Tibial nerve (tissue), 4 donors: ENCODE data around the gene PCDHB7.
A peak's percentile ranks its signal among the peaks of the same experiment; 100 is the strongest.

Experiments
- EP300 ChIP-seq, 2 donors: sonication (generic); formaldehyde crosslinking; IDR thresholded peaks; one replicate each; pipeline ENCODE4 v1.6.1; 2017; ENCODE audit warnings: antibody characterized with exemption in 2 of 2, mild to moderate bottlenecking in 1 of 2
- POLR2A ChIP-seq, 2 donors: fragments of 450-650 bp; IDR thresholded peaks; one replicate each; pipeline ENCODE4 v1.6.1; 2017; ENCODE audit warnings: antibody characterized with exemption in 2 of 2, mild to moderate bottlenecking in 2 of 2, moderate library complexity in 2 of 2
- TF ChIP-seq, protein P1 (sequence below), 5 experiments: fragments of 200-600 bp in 3 of 5; fragments of 450-650 bp in 2 of 5; sonication (generic) in 3 of 5; IDR thresholded peaks; one replicate each; pipeline ENCODE4 v1.5.1; 2016 to 2019; ENCODE audit warnings: antibody characterized with exemption in 5 of 5, mild to moderate bottlenecking in 3 of 5, moderate library complexity in 2 of 5

GRCh38 chr5:141208478-141208877, 36.0 kb downstream of the PCDHB7 start, which contains the start of gene PCDHB12:
- no peak for TF ChIP-seq POLR2A (IDR thresholded peaks at IDR 0.05)
- TF ChIP-seq, protein P1, sequence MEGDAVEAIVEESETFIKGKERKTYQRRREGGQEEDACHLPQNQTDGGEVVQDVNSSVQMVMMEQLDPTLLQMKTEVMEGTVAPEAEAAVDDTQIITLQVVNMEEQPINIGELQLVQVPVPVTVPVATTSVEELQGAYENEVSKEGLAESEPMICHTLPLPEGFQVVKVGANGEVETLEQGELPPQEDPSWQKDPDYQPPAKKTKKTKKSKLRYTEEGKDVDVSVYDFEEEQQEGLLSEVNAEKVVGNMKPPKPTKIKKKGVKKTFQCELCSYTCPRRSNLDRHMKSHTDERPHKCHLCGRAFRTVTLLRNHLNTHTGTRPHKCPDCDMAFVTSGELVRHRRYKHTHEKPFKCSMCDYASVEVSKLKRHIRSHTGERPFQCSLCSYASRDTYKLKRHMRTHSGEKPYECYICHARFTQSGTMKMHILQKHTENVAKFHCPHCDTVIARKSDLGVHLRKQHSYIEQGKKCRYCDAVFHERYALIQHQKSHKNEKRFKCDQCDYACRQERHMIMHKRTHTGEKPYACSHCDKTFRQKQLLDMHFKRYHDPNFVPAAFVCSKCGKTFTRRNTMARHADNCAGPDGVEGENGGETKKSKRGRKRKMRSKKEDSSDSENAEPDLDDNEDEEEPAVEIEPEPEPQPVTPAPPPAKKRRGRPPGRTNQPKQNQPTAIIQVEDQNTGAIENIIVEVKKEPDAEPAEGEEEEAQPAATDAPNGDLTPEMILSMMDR (IDR thresholded peaks at IDR 0.05) = peak in 1 of 5 experiments; percentile 13
- TF ChIP-seq EP300 (IDR thresholded peaks at IDR 0.05) = no peak
